Measurements from ENCODE around the gene RNFT2.

Gene RNFT2

GRCh38 chr12:116794725-116795124 lies 56.6 kb downstream of the RNFT2 start:
- H3K4me1 ChIP-seq (ENCODE audit: control insufficient read depth, insufficient read depth, low read length, unreplicated experiment), result no peaks in the 10 kb centered on the region
- no peaks in the 10 kb centered on the region for H3K79me2 ChIP-seq (ENCODE audit: control insufficient read depth, insufficient read depth, low read length, unreplicated experiment)
- no peak overlapping the region for H3K4me3 ChIP-seq (ENCODE audit: low read depth, low read length)
- no peak overlapping the region for H3K27ac ChIP-seq (ENCODE audit: low read depth, low read length)
- H2AFZ ChIP-seq (ENCODE audit: low read length, unreplicated experiment), result no peak overlapping the region
- H3K27me3 ChIP-seq (ENCODE audit: insufficient read depth, low read length), result no peaks in the 10 kb centered on the region
- H3K36me3 ChIP-seq (ENCODE audit: insufficient read depth, low read length), result no peaks in the 10 kb centered on the region

- Histone ChIP-seq H3K79me2 (ENCODE audit: control insufficient read depth, insufficient read depth, low read length, unreplicated experiment) (no peaks in the 10 kb centered on the region), H3K4me1 (ENCODE audit: control insufficient read depth, insufficient read depth, low read length, unreplicated experiment) (no peaks in the 10 kb centered on the region), H3K36me3 (ENCODE audit: insufficient read depth, low read length) (no peaks in the 10 kb centered on the region), H3K27ac (ENCODE audit: low read depth, low read length) (no peak overlapping the region), H3K4me3 (ENCODE audit: low read depth, low read length) (no peak overlapping the region), H2AFZ (ENCODE audit: low read length, unreplicated experiment) (no peak overlapping the region), H3K27me3 (ENCODE audit: insufficient read depth, low read length) (no peaks in the 10 kb centered on the region)
Measured at GRCh38 chr12:116797885-116798284, 59.8 kb downstream of the RNFT2 start.

DNA sequence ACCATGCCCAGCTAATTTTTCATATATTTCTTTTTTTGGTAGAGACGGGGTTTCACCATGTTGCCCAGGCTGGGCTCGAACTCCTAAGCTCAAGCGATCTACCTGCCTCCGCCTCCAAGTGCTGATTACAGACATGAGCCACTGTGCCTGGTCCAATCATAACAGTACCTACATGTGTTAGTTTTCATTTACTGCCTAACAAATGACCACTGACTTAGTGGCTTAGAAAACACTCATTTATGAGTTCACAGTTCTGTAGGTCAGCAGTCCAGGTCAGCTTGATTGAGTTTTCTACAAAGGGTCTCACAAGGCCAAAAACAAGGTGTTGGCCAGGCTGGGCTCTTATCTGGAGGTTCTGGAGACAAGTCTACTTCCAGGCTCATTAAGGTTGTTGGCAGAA lies 60.6 kb downstream of the RNFT2 start:
- Histone ChIP-seq H2AFZ (ENCODE audit: low read length, unreplicated experiment) (no peak overlapping the region), H3K4me3 (ENCODE audit: low read depth, low read length) (no peak overlapping the region), H3K4me1 (ENCODE audit: control insufficient read depth, insufficient read depth, low read length, unreplicated experiment) (no peaks in the 10 kb centered on the region), H3K27ac (ENCODE audit: low read depth, low read length) (no peak overlapping the region), H3K79me2 (ENCODE audit: control insufficient read depth, insufficient read depth, low read length, unreplicated experiment) (no peaks in the 10 kb centered on the region), H3K27me3 (ENCODE audit: insufficient read depth, low read length) (peaks cover 4% of the 10 kb centered on the region; the same call in 1 of the 2 replicates), H3K36me3 (ENCODE audit: insufficient read depth, low read length) (no peaks in the 10 kb centered on the region)

DNA sequence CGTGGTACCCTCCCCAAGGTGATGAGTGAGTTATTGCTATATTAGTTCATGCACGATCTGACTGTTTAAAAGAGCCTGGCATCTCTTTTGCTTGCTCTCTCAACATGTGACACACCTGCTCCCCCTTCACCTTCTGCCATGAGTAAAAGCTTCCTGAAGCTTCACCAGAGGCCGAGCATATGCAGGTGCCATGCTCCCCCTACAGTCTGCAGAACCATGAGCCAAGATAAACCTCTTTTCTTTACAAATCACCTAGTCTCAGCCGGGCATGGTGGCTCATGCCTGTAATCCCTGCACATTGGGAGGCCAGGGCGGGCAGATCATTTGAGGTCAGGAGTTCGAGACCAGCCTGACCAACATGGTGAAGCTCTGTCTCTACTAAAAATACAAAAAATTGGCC lies 61.8 kb downstream of the RNFT2 start:
- Histone ChIP-seq H3K4me3 (ENCODE audit: low read depth, low read length) (no peak overlapping the region), H2AFZ (ENCODE audit: low read length, unreplicated experiment) (no peak overlapping the region), H3K79me2 (ENCODE audit: control insufficient read depth, insufficient read depth, low read length, unreplicated experiment) (no peaks in the 10 kb centered on the region), H3K27me3 (ENCODE audit: insufficient read depth, low read length) (peaks cover 4% of the 10 kb centered on the region; the same call in 1 of the 2 replicates), H3K27ac (ENCODE audit: low read depth, low read length) (no peak overlapping the region), H3K36me3 (ENCODE audit: insufficient read depth, low read length) (no peaks in the 10 kb centered on the region), H3K4me1 (ENCODE audit: control insufficient read depth, insufficient read depth, low read length, unreplicated experiment) (no peaks in the 10 kb centered on the region)

- Histone ChIP-seq H2AFZ (ENCODE audit: low read length, unreplicated experiment) (no peak overlapping the region), H3K36me3 (ENCODE audit: insufficient read depth, low read length) (no peaks in the 10 kb centered on the region), H3K4me3 (ENCODE audit: low read depth, low read length) (no peak overlapping the region), H3K79me2 (ENCODE audit: control insufficient read depth, insufficient read depth, low read length, unreplicated experiment) (no peaks in the 10 kb centered on the region), H3K4me1 (ENCODE audit: control insufficient read depth, insufficient read depth, low read length, unreplicated experiment) (no peaks in the 10 kb centered on the region), H3K27ac (ENCODE audit: low read depth, low read length) (no peak overlapping the region), H3K27me3 (ENCODE audit: insufficient read depth, low read length) (peaks cover 4% of the 10 kb centered on the region; the same call in 1 of the 2 replicates)
Measured at GRCh38 chr12:116800918-116801317, 62.8 kb downstream of the RNFT2 start.

DNA sequence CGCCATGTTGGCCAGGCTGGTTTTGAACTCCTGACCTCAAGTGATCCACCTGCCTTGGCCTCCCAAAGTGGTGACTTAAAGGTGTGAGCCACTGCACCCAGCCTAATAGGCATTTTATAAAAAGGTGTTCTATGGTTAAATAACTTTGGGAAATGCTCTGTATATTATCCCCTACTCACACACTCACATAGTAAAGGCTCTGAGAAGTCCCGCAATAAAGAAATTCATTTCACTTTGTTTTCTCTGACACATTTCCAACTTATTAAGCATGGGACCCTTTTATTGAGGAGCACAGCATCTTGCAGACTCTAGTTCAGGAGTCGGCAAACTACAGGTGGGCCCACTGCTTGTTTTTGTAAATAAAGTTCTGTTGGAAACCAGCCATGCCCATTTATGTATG lies 63.9 kb downstream of the RNFT2 start:
- Histone ChIP-seq H3K4me1 (ENCODE audit: control insufficient read depth, insufficient read depth, low read length, unreplicated experiment) (no peaks in the 10 kb centered on the region), H2AFZ (ENCODE audit: low read length, unreplicated experiment) (no peak overlapping the region), H3K36me3 (ENCODE audit: insufficient read depth, low read length) (no peaks in the 10 kb centered on the region), H3K27me3 (ENCODE audit: insufficient read depth, low read length) (peaks cover 4% of the 10 kb centered on the region; the same call in 1 of the 2 replicates), H3K79me2 (ENCODE audit: control insufficient read depth, insufficient read depth, low read length, unreplicated experiment) (no peaks in the 10 kb centered on the region), H3K4me3 (ENCODE audit: low read depth, low read length) (no peak overlapping the region), H3K27ac (ENCODE audit: low read depth, low read length) (no peak overlapping the region)

DNA sequence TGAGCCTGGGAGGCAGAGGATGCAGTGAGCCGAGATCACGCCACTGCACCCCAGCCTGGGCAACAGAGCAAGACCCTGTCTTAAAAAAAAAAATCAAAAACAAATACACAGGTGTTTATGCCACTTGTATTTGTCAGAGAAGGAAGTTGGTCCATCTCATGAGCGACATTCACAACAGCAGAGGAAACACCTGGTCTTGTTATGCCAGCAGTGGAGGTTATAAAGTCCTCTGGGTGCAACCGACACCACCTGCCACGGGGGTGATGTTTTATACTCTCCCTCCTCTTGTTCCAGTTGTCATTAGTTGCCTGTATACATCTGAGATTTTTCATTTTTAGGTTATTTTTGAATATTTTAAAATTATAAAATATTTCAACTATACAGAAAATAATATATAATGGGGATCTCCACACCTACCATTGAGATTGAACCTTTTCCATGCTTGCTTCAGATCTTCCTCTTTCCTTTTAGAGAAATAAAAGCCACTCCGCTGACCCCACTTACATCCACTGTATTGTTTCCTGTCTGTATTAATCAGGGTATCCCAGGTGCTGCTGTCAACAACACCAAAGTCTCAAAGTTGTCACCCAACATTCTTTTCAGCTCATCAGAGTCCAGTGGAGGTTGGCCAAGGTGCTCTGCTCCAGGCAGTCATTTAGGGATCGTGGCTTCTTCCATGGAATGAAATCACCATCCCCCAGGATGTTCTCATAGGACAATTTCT lies 65.1 kb downstream of the RNFT2 start:
- Histone ChIP-seq H3K27me3 (ENCODE audit: insufficient read depth, low read length) (peaks cover 4% of the 10 kb centered on the region; the same call in 1 of the 2 replicates), H3K79me2 (ENCODE audit: control insufficient read depth, insufficient read depth, low read length, unreplicated experiment) (no peaks in the 10 kb centered on the region), H3K27ac (ENCODE audit: low read depth, low read length) (no peak overlapping the region), H3K4me3 (ENCODE audit: low read depth, low read length) (no peak overlapping the region), H2AFZ (ENCODE audit: low read length, unreplicated experiment) (no peak overlapping the region), H3K36me3 (ENCODE audit: insufficient read depth, low read length) (no peaks in the 10 kb centered on the region), H3K4me1 (ENCODE audit: control insufficient read depth, insufficient read depth, low read length, unreplicated experiment) (no peaks in the 10 kb centered on the region)

DNA sequence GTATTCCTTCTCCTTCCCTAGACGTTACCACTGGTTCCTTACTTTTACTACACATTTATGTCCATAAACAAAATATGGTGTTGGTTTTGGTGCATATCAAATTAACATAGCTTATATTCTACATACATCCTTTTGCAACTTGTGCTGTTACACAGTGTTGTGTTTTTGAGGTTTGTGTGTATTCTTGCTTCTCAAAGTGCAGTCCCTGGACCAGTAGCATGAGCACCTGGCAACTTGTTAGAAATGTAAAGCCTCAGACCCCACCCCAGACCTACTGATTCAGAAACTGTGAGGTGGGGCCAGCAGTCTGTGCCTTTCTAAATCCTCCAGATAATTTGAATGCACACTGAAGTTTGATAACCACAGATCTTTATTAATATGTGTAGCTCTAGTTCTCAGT lies 65.9 kb downstream of the RNFT2 start:
- H3K27ac ChIP-seq (ENCODE audit: low read depth, low read length), result no peak overlapping the region
- no peak overlapping the region for H3K4me3 ChIP-seq (ENCODE audit: low read depth, low read length)
- no peaks in the 10 kb centered on the region for H3K79me2 ChIP-seq (ENCODE audit: control insufficient read depth, insufficient read depth, low read length, unreplicated experiment)
- peaks cover 4% of the 10 kb centered on the region; the same call in 1 of the 2 replicates for H3K27me3 ChIP-seq (ENCODE audit: insufficient read depth, low read length)
- no peaks in the 10 kb centered on the region for H3K4me1 ChIP-seq (ENCODE audit: control insufficient read depth, insufficient read depth, low read length, unreplicated experiment)
- no peak overlapping the region for H2AFZ ChIP-seq (ENCODE audit: low read length, unreplicated experiment)
- H3K36me3 ChIP-seq (ENCODE audit: insufficient read depth, low read length), result no peaks in the 10 kb centered on the region

- Histone ChIP-seq H3K36me3 (ENCODE audit: insufficient read depth, low read length) (no peaks in the 10 kb centered on the region), H3K27me3 (ENCODE audit: insufficient read depth, low read length) (peaks cover 4% of the 10 kb centered on the region), H3K27ac (ENCODE audit: low read depth, low read length) (no peak overlapping the region), H3K4me1 (ENCODE audit: control insufficient read depth, insufficient read depth, low read length, unreplicated experiment) (no peaks in the 10 kb centered on the region), H2AFZ (ENCODE audit: low read length, unreplicated experiment) (no peak overlapping the region), H3K4me3 (ENCODE audit: low read depth, low read length) (no peak overlapping the region), H3K79me2 (ENCODE audit: control insufficient read depth, insufficient read depth, low read length, unreplicated experiment) (no peaks in the 10 kb centered on the region)
Measured at GRCh38 chr12:116806845-116807440, 68.8 kb downstream of the RNFT2 start.

- no peak overlapping the region for H3K4me3 ChIP-seq (ENCODE audit: low read depth, low read length)
- H3K4me1 ChIP-seq (ENCODE audit: control insufficient read depth, insufficient read depth, low read length, unreplicated experiment), result no peaks in the 10 kb centered on the region
- no peak overlapping the region for H3K27ac ChIP-seq (ENCODE audit: low read depth, low read length)
- no peaks in the 10 kb centered on the region for H3K36me3 ChIP-seq (ENCODE audit: insufficient read depth, low read length)
- H3K27me3 ChIP-seq (ENCODE audit: insufficient read depth, low read length), result peaks cover 4% of the 10 kb centered on the region
- H2AFZ ChIP-seq (ENCODE audit: low read length, unreplicated experiment), result no peak overlapping the region
- H3K79me2 ChIP-seq (ENCODE audit: control insufficient read depth, insufficient read depth, low read length, unreplicated experiment), result no peaks in the 10 kb centered on the region
Measured at GRCh38 chr12:116807546-116807945, 69.4 kb downstream of the RNFT2 start.
